Loucy (cell line): ENCODE results near the gene CBFB.

Experiments
- CTCF ChIP-seq: fragments of 200-600 bp; sonication (generic); conservative IDR thresholded peaks from 2 replicates; pipeline ENCODE4 v1.5.1; 2014; ENCODE audit warnings: mild to moderate bottlenecking, antibody characterized with exemption, low read length
- EZH2phosphoT487 ChIP-seq: fragments of 200-600 bp; IDR thresholded peaks from 2 replicates; pipeline ENCODE4 v1.6.1; 2018; ENCODE audit warnings: antibody characterized with exemption, mild to moderate bottlenecking, moderate library complexity, borderline replicate concordance

GRCh38 chr16:67068212-67068753 lies 39.3 kb downstream of the CBFB start:
- TF ChIP-seq CTCF (no peak), EZH2phosphoT487 (no peak)
